Right lobe of liver (tissue), 4 donors: ENCODE results near the gene UCK1.

Experiments used
- CTCF ChIP-seq, 4 donors: fragments of 200-600 bp in 3 of 4; fragments of 450-650 bp in 1 of 4; IDR thresholded peaks; one replicate each; pipeline versions ENCODE4 v1.5.1 to v1.8.0; 2016 to 2022; ENCODE audit warnings: antibody characterized with exemption in 4 of 4, mild to moderate bottlenecking in 2 of 4
- POLR2A ChIP-seq: fragments of 450-650 bp; IDR thresholded peaks from one replicate; pipeline ENCODE4 v1.6.1; 2017; ENCODE audit warnings: antibody characterized with exemption, mild to moderate bottlenecking
- donor health status: DM: no; HTN: no; CAD: no.
- donor health status: DM: no; HTN: no; CAD: no.
- donor health status: DM: no; HTN: yes; CAD: no.

GRCh38 chr9:131499254-131499767, 31.8 kb downstream of the UCK1 start:
- TF ChIP-seq POLR2A, result no peak
- TF ChIP-seq CTCF (IDR thresholded peaks at IDR 0.05), result no peak
